ENCODE results near the gene CDC42BPB.

- no peak for TF ChIP-seq CTCF (IDR thresholded peaks at IDR 0.05)
- TF ChIP-seq POLR2A (IDR thresholded peaks at IDR 0.05): no peak
Measured at GRCh38 chr14:103016594-103016993, 40.8 kb downstream of the CDC42BPB start.
